ENCODE results near the gene MORF4L1.
A peak's percentile ranks its signal among the peaks of the same experiment; 100 is the strongest.
"Not testable (repeated sequence)": the region's sequence is repeated elsewhere in the genome, so short reads cannot be mapped to it uniquely, and the experiment has no call there.

The MORF4L1 gene

DNA sequence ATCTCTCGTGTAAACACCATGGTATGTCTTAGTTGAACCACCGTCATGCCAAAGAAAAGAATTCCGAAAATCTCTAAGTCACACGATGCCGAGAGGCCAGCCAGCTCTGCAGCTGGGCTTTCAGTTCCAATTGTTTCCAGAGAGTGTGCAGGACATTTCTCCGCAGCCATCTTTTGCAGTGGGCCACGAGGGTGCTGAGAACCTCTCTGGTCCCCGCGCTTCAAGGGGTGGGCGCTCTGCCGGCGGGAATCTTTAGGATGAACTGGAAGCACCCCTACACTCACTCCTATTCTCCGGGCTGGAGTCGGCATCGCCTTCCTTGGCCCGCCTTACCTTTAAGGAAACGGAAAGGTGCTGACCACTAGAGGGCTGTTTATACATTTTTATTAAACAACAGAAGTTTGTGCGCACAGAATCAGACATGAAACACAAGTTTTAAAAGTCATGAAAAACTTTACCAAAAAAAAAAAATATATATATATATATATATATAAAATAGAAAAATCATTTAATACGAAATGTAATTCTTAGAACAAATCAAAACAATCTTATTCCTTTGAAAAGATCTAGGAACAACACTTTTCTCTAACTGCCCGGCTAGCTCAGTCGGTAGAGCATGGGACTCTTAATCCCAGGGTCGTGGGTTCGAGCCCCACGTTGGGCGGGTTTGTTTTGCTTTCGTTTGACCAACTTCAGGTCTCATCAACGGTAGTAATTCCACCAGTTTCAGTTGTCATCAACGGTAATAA is 12.5 kb upstream of the MORF4L1 start:
- DNase-seq = peak; percentile 89

GRCh38 chr15:78865585-78865984 is 7.1 kb upstream of the MORF4L1 start:
- DNase-seq = not testable (repeated sequence)

DNA sequence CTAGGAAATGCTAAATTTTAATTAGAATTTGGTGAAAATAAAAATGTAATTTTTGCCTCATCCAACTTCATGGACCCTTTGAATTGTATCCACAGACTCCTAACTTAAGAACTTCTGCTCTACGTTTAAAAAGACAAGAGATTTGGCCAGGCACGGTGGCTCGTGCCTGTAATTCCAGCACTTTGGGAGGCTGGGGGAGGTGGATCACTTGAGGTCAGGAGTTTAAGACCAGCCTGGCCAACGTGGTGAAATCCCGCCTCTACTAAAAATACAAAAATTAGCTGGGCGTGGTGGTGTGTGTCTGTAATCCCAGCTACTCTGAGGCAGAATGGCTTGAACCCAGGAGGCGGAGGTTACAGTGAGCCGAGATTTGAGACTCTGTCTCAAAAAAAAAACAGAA is 6.7 kb upstream of the MORF4L1 start:
- not testable (repeated sequence) for DNase-seq

GRCh38 chr15:78866803-78867202 is 5.9 kb upstream of the MORF4L1 start:
- no peak for DNase-seq

- DNase-seq = no peak
Measured at GRCh38 chr15:78868366-78868765, 4.3 kb upstream of the MORF4L1 start.

- not testable (repeated sequence) for DNase-seq
Measured at GRCh38 chr15:78871483-78872127, 1.1 kb upstream of the MORF4L1 start.

DNA sequence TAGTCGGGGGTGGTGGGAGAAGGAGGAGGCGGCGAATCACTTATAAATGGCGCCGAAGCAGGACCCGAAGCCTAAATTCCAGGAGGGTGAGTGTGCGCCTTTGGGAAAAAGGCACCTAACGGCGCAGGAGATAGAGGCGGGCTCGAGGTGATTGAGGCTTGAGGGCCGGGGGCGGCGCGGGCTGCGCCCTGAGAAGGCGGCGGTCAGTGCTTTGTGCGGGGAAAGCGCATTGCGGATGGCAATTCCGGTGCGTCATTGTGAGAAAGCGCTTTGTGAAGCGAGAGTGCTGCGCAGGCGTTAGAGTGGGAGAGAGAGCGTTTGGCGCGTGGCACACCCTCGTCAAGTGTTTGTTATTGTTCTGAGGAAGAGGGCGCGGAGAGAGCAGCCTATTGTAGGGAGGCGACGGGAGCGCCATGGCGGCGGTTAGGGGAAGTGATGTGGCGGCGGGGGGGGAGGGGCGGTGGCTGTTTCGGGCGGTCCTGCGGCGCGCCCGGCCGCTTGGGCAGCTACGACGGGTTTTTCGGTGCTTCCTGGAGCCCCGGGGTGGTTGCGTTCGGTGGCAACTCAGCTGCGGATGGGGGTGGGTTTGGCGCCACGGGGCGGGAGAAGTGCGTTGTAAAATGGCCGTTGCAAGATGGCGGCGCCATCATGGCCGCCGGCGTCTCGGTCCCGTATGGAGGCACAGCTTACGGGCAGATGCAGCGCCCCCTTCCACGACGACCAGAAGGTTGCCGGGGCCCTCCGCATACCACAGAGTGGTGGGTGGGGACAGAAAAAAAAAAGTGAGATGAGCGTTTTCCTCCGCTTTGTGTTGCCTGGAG is 492 bp downstream of the MORF4L1 start:
- peak; percentile 96 for DNase-seq

DNA sequence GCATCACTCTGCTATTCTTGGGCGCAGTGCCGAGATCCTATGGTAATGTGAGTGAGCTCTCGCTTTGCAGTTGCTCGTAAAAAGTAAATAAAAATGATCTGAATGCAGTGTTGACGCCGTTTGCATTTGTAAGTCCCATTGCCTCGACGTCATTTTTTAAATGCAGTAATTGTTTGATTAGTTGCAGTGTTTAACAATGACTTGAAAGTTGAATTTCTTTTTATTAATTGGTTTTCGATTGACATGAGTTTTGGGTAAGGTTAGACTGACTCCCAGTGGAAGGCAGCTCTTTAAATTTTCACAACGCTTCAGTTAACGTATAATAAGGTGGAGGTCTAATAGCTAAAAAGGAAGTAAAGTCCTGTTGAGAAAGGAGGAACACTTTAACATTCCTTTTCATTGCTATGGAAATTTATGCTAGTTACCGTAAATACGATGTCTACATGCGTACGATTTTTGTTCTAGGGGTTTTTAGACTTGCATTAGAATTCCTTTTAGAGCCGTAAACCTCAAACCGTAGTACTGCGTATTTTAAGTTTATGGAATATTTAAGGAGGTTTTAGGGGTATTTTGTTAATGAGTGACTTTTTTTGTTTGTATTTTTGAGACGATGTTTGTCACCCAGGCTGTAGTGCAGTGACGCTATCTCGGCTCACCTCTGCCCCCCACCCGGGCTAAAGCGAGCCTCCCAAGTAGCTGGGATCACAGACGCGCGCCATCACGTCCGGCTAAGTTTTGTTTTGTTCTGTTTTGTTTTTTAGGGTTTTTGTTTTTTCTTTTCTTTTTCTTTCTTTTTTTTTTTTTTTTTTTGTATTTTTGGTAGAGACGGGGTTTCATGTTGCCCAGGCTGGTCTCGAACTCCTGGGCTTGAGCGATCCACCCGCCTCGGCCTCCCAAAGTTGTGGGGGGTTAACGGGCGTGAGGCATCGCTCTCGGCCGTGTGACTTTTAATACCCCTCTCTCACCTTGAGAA is 1.4 kb downstream of the MORF4L1 start:
- no peak for DNase-seq

- no peak for DNase-seq
Measured at GRCh38 chr15:78875107-78875914, 2.6 kb downstream of the MORF4L1 start.

GRCh38 chr15:78876954-78877353 is 4.3 kb downstream of the MORF4L1 start:
- DNase-seq = not testable (repeated sequence)

DNA sequence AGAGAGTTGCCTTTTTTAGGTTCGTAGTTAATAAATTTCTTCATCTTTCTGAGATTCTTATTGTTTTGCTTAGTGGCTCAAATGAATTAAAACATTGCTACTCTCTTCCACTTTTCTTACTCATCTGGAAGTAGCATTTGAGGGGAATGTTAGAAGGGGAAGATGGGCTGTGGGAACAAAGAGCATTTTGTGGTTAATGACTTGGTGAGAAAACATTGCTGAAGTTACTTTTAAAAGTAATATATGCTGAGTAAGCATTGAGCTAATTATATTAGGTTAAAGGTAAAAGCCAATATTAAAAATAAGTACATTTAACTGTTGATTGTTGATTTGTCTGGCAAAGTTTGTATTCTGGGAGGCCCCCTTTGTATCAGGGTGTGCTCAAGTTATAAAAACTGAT is 5.7 kb downstream of the MORF4L1 start:
- peak; percentile 74 for DNase-seq

DNA sequence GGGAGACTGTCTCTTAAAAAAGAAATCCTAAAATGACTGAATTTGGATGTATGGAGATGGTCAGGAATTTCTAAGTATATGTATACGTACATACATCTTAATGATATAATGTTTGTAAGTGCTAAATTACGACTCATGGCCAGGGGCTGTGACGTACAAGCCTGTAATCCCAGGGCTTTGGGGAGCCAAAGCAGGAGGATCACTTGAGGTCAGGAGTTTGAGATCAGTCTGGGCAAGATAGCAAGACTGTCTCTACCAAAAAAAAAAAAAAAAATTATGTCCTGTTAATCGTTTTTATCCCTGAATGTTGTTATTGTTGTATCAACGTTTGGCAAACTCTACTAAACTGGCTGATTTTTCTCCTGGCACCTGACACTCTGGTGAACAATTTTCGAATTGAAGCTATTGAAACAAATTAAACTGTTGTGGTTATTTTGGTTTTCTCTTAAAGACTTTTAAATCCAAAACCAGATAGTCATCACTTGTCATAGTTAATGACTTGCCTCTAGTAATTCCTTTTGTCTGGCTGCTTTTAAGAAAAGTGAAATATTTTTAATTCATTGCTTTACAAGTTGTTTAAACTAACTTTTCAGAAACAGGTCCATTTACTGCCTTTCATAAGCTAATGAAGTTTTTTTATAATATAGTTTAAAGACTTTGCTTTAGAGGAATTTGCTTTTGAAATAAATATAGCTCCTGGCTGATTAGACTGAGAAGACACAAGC is 7.0 kb downstream of the MORF4L1 start:
- peak; percentile 56 for DNase-seq

- DNase-seq = peak; percentile 51
Measured at GRCh38 chr15:78880242-78880533, 7.5 kb downstream of the MORF4L1 start.

DNA sequence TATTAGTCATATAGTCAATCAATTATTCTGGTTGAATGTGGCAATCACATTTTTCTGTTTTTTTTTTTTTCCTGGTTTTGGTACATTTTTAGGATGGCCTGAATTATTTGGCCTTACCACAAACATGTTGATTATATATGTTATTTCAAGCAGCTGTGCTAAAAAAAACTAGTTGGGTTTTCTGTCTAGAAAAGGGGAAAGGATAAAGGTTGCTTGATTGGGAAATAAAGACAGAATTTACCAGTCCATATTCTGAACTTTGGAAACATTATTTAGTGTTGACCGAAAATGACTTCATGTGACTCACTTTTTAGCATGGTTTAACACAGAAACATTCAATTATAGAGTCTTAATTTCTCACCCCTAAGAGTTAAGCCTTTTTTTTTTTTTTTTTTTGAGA is 8.1 kb downstream of the MORF4L1 start:
- DNase-seq = peak; percentile 43

DNA sequence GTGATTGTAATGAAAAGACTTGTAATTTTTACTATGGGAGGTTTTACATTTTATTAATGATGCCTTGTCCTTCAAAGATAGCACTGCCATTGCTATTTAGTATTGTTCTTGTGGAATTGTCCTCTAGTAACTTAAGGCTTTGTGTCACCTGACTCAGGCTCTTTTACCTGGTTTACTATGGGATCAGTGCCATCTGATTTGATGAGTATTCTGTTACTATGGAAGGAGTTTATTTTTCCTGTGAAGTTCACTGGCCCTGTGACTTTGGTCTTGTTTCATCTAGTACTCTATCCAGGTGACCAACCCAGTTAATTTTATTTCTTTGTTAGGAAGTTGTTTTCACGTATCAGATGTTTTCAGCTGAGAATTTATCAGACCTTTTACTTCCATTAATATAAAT is 9.0 kb downstream of the MORF4L1 start:
- no peak for DNase-seq

DNA sequence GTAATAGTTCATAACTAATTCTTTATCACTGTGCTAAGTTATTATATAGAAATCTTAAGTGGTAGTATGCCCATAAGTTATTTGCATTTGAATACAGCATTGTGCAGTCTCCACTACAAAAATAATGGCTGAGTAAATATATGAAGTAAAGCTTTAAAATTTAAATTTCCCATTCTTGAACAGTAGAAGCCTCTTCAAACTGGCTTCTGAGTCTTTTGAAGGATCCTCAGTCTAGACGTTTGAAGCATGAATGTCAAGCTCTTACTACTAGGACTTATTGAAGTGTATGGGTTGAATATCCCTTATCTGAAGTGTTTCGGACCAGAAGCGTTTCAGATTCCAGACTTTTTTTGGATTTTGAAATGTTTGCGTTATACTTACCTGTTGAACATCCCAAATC is 16.3 kb downstream of the MORF4L1 start:
- DNase-seq = no peak

DNA sequence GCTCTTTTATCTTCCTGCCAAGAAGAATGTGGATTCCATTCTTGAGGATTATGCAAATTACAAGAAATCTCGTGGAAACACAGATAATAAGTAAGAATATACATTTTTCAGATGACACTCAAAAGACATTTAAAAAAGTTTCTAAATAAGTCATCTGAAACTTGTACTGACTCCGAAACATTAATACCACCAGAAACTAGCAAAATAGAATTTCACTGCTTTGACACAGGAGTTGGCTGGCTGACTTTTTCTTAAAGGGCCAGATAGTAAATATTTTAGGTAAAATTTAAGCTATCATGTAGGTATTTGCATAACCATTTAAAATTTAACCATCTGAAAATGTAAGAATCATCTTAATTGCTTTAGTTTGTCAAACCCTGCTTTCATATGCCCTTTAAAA is 20.8 kb downstream of the MORF4L1 start:
- DNase-seq = no peak

- DNase-seq = no peak
Measured at GRCh38 chr15:78895471-78895870, 22.8 kb downstream of the MORF4L1 start.

DNA sequence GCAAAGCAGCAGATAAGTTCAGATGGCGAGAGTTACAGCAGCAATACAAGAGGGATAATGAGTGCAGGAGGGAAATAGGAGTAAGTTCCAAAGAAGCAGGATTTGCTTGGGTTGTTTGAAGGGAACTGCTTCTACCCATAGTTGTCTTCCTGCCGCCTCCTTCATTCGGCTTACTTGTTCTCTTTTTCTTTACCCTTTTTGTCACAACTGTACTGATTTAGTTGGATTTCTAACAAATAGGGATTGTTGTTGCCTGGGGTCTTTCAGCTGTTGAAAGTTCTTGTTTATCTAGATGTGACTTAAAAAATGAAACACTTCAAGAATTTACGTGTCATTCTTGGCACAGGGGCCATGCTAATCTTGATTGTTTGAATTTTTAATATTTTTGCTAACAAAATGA is 25.9 kb downstream of the MORF4L1 start:
- no peak for DNase-seq

GRCh38 chr15:78900819-78901533 is 28.3 kb downstream of the MORF4L1 start:
- DNase-seq = not testable (repeated sequence)

Measured in fibroblast of skin of right biceps (primary cell).